Measurements from ENCODE around the gene SDC1. TPM values are rescaled to one million over a fixed set of nuclear protein-coding genes. Genes with fewer than 3 reads are reported as not detected.

Gene SDC1
- total RNA-seq, 1 donor from 2014 or later, result 2.1 TPM

GRCh38 chr2:20186078-20186854, 38.7 kb downstream of the SDC1 start:
- Histone ChIP-seq H3K9ac (ENCODE audit: low read depth in 1 of 3, low read length in 3 of 3) (no peak overlapping the region), H3K27ac (ENCODE audit: low read depth, low read length) (no peak overlapping the region), H3K27me3 (ENCODE audit: control insufficient read depth in 3 of 3, insufficient read depth in 3 of 3, low read length in 3 of 3) (peaks cover 0 to 16% (median 0%) of the 10 kb centered on the region in 3 donors), H3K36me3 (ENCODE audit: control insufficient read depth in 3 of 3, insufficient read depth in 3 of 3, low read length in 3 of 3) (no peaks in the 10 kb centered on the region), H3K4me3 (ENCODE audit: low read length in 3 of 3) (no peak overlapping the region), H3K9me3 (ENCODE audit: control insufficient read depth in 3 of 3, low read length in 3 of 3) (no peaks in the 10 kb centered on the region), H3K4me1 (ENCODE audit: control insufficient read depth in 3 of 3, insufficient read depth in 3 of 3, low read length in 3 of 3) (no peaks in the 10 kb centered on the region)

- Histone ChIP-seq H3K27ac (ENCODE audit: low read depth, low read length) (no peak overlapping the region), H3K9ac (ENCODE audit: low read depth in 1 of 3, low read length in 3 of 3) (no peak overlapping the region), H3K4me3 (ENCODE audit: low read length in 3 of 3) (no peak overlapping the region)
Observed at GRCh38 chr2:20185176-20186022, 39.5 kb downstream of the SDC1 start.

GRCh38 chr2:20184067-20184938, 40.6 kb downstream of the SDC1 start:
- Histone ChIP-seq H3K27me3 (ENCODE audit: control insufficient read depth in 3 of 3, insufficient read depth in 3 of 3, low read length in 3 of 3) (peaks cover 0 to 16% (median 0%) of the 10 kb centered on the region in 3 donors), H3K36me3 (ENCODE audit: control insufficient read depth in 3 of 3, insufficient read depth in 3 of 3, low read length in 3 of 3) (no peaks in the 10 kb centered on the region), H3K27ac (ENCODE audit: low read depth, low read length) (no peak overlapping the region), H3K9me3 (ENCODE audit: control insufficient read depth in 3 of 3, low read length in 3 of 3) (no peaks in the 10 kb centered on the region), H3K4me3 (ENCODE audit: low read length in 3 of 3) (no peak overlapping the region), H3K4me1 (ENCODE audit: control insufficient read depth in 3 of 3, insufficient read depth in 3 of 3, low read length in 3 of 3) (no peaks in the 10 kb centered on the region), H3K9ac (ENCODE audit: low read depth in 1 of 3, low read length in 3 of 3) (no peak overlapping the region)

More at GRCh38 chr2:20185176-20186022, 39.5 kb downstream of the SDC1 start:
- no peaks in the 10 kb centered on the region for H3K4me1 ChIP-seq (ENCODE audit: control insufficient read depth in 3 of 3, insufficient read depth in 3 of 3, low read length in 3 of 3)
- H3K36me3 ChIP-seq (ENCODE audit: control insufficient read depth in 3 of 3, insufficient read depth in 3 of 3, low read length in 3 of 3), result no peaks in the 10 kb centered on the region
- H3K27me3 ChIP-seq (ENCODE audit: control insufficient read depth in 3 of 3, insufficient read depth in 3 of 3, low read length in 3 of 3), result peaks cover 0 to 16% (median 0%) of the 10 kb centered on the region in 3 donors
- H3K9me3 ChIP-seq (ENCODE audit: control insufficient read depth in 3 of 3, low read length in 3 of 3), result no peaks in the 10 kb centered on the region

GRCh38 chr2:20183373-20183772, 41.6 kb downstream of the SDC1 start:
- H3K4me1 ChIP-seq (ENCODE audit: control insufficient read depth in 3 of 3, insufficient read depth in 3 of 3, low read length in 3 of 3), result no peaks in the 10 kb centered on the region
- H3K9ac ChIP-seq (ENCODE audit: low read depth in 1 of 3, low read length in 3 of 3), result no peak overlapping the region
- H3K27ac ChIP-seq (ENCODE audit: low read depth, low read length), result no peak overlapping the region
- H3K9me3 ChIP-seq (ENCODE audit: control insufficient read depth in 3 of 3, low read length in 3 of 3), result no peaks in the 10 kb centered on the region
- no peak overlapping the region for H3K4me3 ChIP-seq (ENCODE audit: low read length in 3 of 3)
- H3K27me3 ChIP-seq (ENCODE audit: control insufficient read depth in 3 of 3, insufficient read depth in 3 of 3, low read length in 3 of 3), result peaks cover 0 to 16% (median 0%) of the 10 kb centered on the region in 3 donors
- H3K36me3 ChIP-seq (ENCODE audit: control insufficient read depth in 3 of 3, insufficient read depth in 3 of 3, low read length in 3 of 3), result no peaks in the 10 kb centered on the region

GRCh38 chr2:20182241-20182931, 42.5 kb downstream of the SDC1 start:
- peaks cover 0 to 16% (median 0%) of the 10 kb centered on the region in 3 donors for H3K27me3 ChIP-seq (ENCODE audit: control insufficient read depth in 3 of 3, insufficient read depth in 3 of 3, low read length in 3 of 3)
- H3K36me3 ChIP-seq (ENCODE audit: control insufficient read depth in 3 of 3, insufficient read depth in 3 of 3, low read length in 3 of 3), result no peaks in the 10 kb centered on the region
- H3K9me3 ChIP-seq (ENCODE audit: control insufficient read depth in 3 of 3, low read length in 3 of 3), result no peaks in the 10 kb centered on the region
- H3K9ac ChIP-seq (ENCODE audit: low read depth in 1 of 3, low read length in 3 of 3), result no peak overlapping the region
- no peak overlapping the region for H3K4me3 ChIP-seq (ENCODE audit: low read length in 3 of 3)
- H3K4me1 ChIP-seq (ENCODE audit: control insufficient read depth in 3 of 3, insufficient read depth in 3 of 3, low read length in 3 of 3), result no peaks in the 10 kb centered on the region
- no peak overlapping the region for H3K27ac ChIP-seq (ENCODE audit: low read depth, low read length)

- H3K27me3 ChIP-seq (ENCODE audit: control insufficient read depth in 3 of 3, insufficient read depth in 3 of 3, low read length in 3 of 3), result peaks cover 0 to 11% (median 0%) of the 10 kb centered on the region in 3 donors
Observed at GRCh38 chr2:20181761-20182160, 43.2 kb downstream of the SDC1 start.

GRCh38 chr2:20180676-20181648, 44.0 kb downstream of the SDC1 start:
- Histone ChIP-seq H3K4me3 (ENCODE audit: low read length in 3 of 3) (no peak overlapping the region), H3K36me3 (ENCODE audit: control insufficient read depth in 3 of 3, insufficient read depth in 3 of 3, low read length in 3 of 3) (no peaks in the 10 kb centered on the region), H3K27me3 (ENCODE audit: control insufficient read depth in 3 of 3, insufficient read depth in 3 of 3, low read length in 3 of 3) (peaks cover 0 to 6% (median 0%) of the 10 kb centered on the region in 3 donors), H3K9ac (ENCODE audit: low read depth in 1 of 3, low read length in 3 of 3) (no peak overlapping the region), H3K9me3 (ENCODE audit: control insufficient read depth in 3 of 3, low read length in 3 of 3) (no peaks in the 10 kb centered on the region), H3K4me1 (ENCODE audit: control insufficient read depth in 3 of 3, insufficient read depth in 3 of 3, low read length in 3 of 3) (no peaks in the 10 kb centered on the region), H3K27ac (ENCODE audit: low read depth, low read length) (no peak overlapping the region)

More at GRCh38 chr2:20181761-20182160, 43.2 kb downstream of the SDC1 start:
- H3K4me3 ChIP-seq (ENCODE audit: low read length in 3 of 3), result no peak overlapping the region
- no peaks in the 10 kb centered on the region for H3K4me1 ChIP-seq (ENCODE audit: control insufficient read depth in 3 of 3, insufficient read depth in 3 of 3, low read length in 3 of 3)
- H3K9ac ChIP-seq (ENCODE audit: low read depth in 1 of 3, low read length in 3 of 3), result no peak overlapping the region
- H3K36me3 ChIP-seq (ENCODE audit: control insufficient read depth in 3 of 3, insufficient read depth in 3 of 3, low read length in 3 of 3), result no peaks in the 10 kb centered on the region
- H3K9me3 ChIP-seq (ENCODE audit: control insufficient read depth in 3 of 3, low read length in 3 of 3), result no peaks in the 10 kb centered on the region
- no peak overlapping the region for H3K27ac ChIP-seq (ENCODE audit: low read depth, low read length)

- no peaks in the 10 kb centered on the region for H3K4me1 ChIP-seq (ENCODE audit: control insufficient read depth in 3 of 3, insufficient read depth in 3 of 3, low read length in 3 of 3)
- no peak overlapping the region for H3K9ac ChIP-seq (ENCODE audit: low read depth in 1 of 3, low read length in 3 of 3)
- H3K9me3 ChIP-seq (ENCODE audit: control insufficient read depth in 3 of 3, low read length in 3 of 3), result no peaks in the 10 kb centered on the region
- H3K27ac ChIP-seq (ENCODE audit: low read depth, low read length), result no peak overlapping the region
- peaks cover 0 to 6% (median 0%) of the 10 kb centered on the region in 3 donors for H3K27me3 ChIP-seq (ENCODE audit: control insufficient read depth in 3 of 3, insufficient read depth in 3 of 3, low read length in 3 of 3)
- H3K4me3 ChIP-seq (ENCODE audit: low read length in 3 of 3), result no peak overlapping the region
- H3K36me3 ChIP-seq (ENCODE audit: control insufficient read depth in 3 of 3, insufficient read depth in 3 of 3, low read length in 3 of 3), result no peaks in the 10 kb centered on the region
Observed at GRCh38 chr2:20179755-20180594, 45.0 kb downstream of the SDC1 start.
